ENCODE results near the gene LARP4B. TPM values are rescaled to one million over a fixed set of nuclear protein-coding genes. Genes with fewer than 3 reads are reported as not detected.

The LARP4B gene
- total RNA-seq, 4 donors from 2014 or later: 24.9 to 47.5 (median 35.2) TPM

DNA sequence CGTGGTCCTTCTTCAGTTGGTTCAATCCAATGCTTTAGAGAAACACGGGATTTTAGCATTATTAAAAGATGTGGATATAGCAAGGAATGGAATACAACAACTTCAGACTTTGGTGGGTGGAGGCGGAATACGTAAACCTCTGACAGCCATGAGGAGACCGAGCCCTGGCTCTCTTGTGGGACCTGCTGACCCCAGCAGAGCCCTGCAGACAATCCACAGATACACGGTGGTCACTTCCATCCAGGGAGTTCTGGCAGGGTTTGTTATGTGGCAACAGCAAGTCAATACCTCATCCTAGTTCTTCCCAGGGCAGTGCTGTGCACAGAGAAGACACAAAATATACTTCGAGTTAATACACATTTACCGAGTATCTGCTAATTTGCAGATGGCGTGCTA, 123.5 kb downstream of the LARP4B start:
- Histone ChIP-seq H3K27me3 (no peaks in the 10 kb centered on the region), H3K27ac (no peak overlapping the region), H3K4me3 (no peak overlapping the region), H3K4me1 (peaks cover 0 to 10% (median 0%) of the 10 kb centered on the region in 3 donors), H3K9me3 (no peaks in the 10 kb centered on the region), H3K36me3 (peaks cover 0 to 72% of the 10 kb centered on the region in 2 donors)
- no peak for ATAC-seq
- no peak for TF ChIP-seq POLR2AphosphoS5 (IDR thresholded peaks at IDR 0.05)
- TF ChIP-seq, protein P1, sequence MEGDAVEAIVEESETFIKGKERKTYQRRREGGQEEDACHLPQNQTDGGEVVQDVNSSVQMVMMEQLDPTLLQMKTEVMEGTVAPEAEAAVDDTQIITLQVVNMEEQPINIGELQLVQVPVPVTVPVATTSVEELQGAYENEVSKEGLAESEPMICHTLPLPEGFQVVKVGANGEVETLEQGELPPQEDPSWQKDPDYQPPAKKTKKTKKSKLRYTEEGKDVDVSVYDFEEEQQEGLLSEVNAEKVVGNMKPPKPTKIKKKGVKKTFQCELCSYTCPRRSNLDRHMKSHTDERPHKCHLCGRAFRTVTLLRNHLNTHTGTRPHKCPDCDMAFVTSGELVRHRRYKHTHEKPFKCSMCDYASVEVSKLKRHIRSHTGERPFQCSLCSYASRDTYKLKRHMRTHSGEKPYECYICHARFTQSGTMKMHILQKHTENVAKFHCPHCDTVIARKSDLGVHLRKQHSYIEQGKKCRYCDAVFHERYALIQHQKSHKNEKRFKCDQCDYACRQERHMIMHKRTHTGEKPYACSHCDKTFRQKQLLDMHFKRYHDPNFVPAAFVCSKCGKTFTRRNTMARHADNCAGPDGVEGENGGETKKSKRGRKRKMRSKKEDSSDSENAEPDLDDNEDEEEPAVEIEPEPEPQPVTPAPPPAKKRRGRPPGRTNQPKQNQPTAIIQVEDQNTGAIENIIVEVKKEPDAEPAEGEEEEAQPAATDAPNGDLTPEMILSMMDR (IDR thresholded peaks at IDR 0.05): no peak
- no peak for TF ChIP-seq EP300 (IDR thresholded peaks at IDR 0.05)
- no peak for TF ChIP-seq POLR2A (IDR thresholded peaks at IDR 0.05)
- 86 to 94% methylated on average over 7 to 9 of the region's 9 CpGs for WGBS, 2 donors (ENCODE audit: low coverage in 1 of 2)

DNA sequence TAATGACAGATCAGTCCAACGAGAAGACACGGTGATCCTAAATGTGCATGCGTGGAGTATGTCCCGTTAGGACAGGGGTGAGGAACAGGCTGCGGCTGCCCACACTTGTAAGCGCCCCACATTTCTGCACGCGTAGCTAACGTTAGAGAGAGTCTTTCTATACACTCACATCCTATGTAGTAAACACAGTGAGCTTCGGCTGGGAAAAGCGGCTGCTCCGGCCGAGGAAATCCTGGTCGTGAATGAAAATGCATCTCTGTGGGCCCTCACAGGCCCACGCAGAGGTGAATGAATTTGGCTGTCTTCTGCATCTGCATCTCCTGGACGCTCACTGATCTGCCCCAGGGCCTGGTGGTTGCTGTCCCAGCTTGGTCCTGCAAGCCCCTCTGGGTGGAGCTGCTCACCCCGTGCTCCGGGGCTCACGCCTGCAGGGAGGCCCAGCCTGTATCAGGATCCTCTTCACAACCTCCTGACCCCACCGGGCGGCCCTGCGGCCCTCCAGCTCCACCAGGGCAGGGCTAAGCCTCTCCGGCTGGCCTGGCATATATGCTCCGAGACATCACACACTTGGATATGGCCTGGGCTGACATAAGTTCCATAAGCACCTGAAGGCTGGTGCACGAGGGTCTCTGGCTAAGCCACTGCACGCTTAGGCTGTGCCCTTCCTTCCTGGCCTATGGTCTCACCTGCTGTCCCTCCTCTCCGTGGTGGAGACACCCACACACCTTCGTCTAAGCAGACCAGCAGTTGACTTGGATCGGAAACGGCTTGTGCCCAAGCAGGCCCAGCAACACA, 124.1 kb downstream of the LARP4B start:
- Histone ChIP-seq H3K27ac (no peak overlapping the region), H3K4me1 (peaks cover 0 to 10% (median 0%) of the 10 kb centered on the region in 3 donors), H3K27me3 (no peaks in the 10 kb centered on the region), H3K9me3 (no peaks in the 10 kb centered on the region), H3K36me3 (peaks cover 0 to 66% of the 10 kb centered on the region in 2 donors), H3K4me3 (no peak overlapping the region)
- TF ChIP-seq POLR2AphosphoS5 (IDR thresholded peaks at IDR 0.05) (no peak), EP300 (IDR thresholded peaks at IDR 0.05) (no peak), POLR2A (IDR thresholded peaks at IDR 0.05) (no peak)
- TF ChIP-seq, protein P1 (IDR thresholded peaks at IDR 0.05): no peak
- 86 to 89% methylated on average over 3 to 15 of the region's 30 CpGs for WGBS, 2 donors (ENCODE audit: low coverage in 1 of 2)
- ATAC-seq: no peak

DNA sequence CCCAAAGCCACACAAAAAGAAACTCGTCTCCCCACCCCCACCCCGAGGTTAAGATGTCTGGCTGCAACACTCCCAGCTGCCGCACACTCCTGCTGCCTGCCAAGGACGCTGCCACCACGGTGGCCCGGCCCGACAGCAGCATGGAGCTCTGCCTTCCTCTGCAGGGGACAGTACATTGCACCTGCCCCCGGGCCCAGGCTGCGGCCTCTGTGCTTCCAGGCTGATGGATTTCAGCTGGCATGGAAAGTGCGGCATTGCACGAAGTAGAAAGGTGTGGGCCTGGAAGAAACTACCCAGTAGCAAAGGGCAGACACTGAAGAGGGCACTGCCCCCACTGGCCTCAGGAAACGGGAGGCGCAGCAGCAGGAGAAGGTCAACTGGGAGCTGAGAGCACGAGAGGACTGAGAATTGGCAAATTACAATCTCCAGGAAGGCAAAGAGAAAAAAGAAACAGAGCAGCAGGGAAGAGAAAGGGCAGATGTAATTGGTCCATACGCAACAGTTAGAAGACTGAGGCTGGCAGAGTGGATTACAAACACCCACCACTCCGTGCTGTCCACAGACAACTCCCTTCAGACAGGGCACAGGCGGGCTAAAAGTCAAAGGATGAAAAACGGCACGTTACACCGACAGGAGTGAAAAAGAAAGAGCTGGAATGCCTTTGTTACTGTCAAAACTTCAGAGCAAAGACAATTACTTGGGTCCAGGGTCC, 124.9 kb downstream of the LARP4B start:
- ATAC-seq: no peak
- H3K36me3 ChIP-seq: peaks cover 0 to 58% of the 10 kb centered on the region in 2 donors
- TF ChIP-seq, protein P1 (IDR thresholded peaks at IDR 0.05): no peak
- TF ChIP-seq POLR2AphosphoS5 (IDR thresholded peaks at IDR 0.05): no peak
- TF ChIP-seq POLR2A (IDR thresholded peaks at IDR 0.05): no peak
- TF ChIP-seq EP300 (IDR thresholded peaks at IDR 0.05): no peak
- no peak overlapping the region for H3K27ac ChIP-seq
- H3K4me3 ChIP-seq: no peak overlapping the region
- WGBS, 2 donors (ENCODE audit: low coverage in 1 of 2): 64 to 75% methylated on average over 5 to 9 of the region's 20 CpGs
- no peaks in the 10 kb centered on the region for H3K27me3 ChIP-seq
- peaks cover 0 to 10% (median 0%) of the 10 kb centered on the region in 3 donors for H3K4me1 ChIP-seq
- H3K9me3 ChIP-seq: no peaks in the 10 kb centered on the region

DNA sequence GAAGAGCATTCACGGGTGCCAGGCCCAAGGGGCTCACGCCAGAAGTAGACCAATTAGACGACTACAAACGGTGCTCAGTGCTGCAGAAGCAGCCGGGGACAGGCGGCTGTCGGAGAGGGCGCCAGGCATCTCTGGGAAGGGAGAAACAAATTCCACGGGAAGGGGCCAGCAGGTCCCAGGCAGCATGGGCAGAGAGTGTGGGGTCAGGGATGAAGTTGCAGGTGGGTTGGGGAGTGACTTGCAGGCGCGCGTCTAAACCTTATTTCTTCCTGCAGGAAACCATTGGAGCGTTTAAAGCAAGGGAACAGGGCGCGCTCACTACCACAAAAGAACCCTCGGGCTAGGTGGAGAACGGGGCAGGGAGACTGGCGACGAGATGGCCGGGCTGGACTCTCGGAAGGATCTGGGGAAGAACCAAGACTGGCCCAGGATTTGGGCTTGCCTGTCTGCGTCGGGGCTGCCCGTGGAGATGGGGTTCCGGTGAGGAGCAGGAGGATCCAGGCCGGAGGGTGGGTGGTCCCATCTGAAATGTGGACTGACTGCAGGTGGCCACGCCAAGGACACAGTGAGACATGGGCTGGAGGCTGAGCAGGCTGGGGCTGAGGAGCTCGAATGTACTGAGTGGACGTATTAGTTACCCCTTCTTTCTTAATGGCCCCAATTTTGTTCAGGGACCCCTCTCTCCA, 125.7 kb downstream of the LARP4B start:
- H3K9me3 ChIP-seq: no peaks in the 10 kb centered on the region
- no peak for TF ChIP-seq POLR2A (IDR thresholded peaks at IDR 0.05)
- TF ChIP-seq EP300 (IDR thresholded peaks at IDR 0.05): no peak
- TF ChIP-seq POLR2AphosphoS5 (IDR thresholded peaks at IDR 0.05): no peak
- TF ChIP-seq, protein P1 (IDR thresholded peaks at IDR 0.05): no peak
- H3K4me3 ChIP-seq: no peak overlapping the region
- no peak for ATAC-seq
- H3K27me3 ChIP-seq: no peaks in the 10 kb centered on the region
- peaks cover 0 to 50% of the 10 kb centered on the region in 2 donors for H3K36me3 ChIP-seq
- 93 to 100% methylated on average over 5 to 21 of the region's 29 CpGs for WGBS, 2 donors (ENCODE audit: low coverage in 1 of 2)
- no peak overlapping the region for H3K27ac ChIP-seq
- peaks cover 0 to 10% (median 0%) of the 10 kb centered on the region in 3 donors for H3K4me1 ChIP-seq

Measured in gastroesophageal sphincter (tissue), 4 donors.